Uterus (tissue), 2 donors: ENCODE data around the gene ADAMTS2.

Source experiments
- POLR2A ChIP-seq, 2 donors: fragments of 450-650 bp; IDR thresholded peaks; one replicate each; pipeline ENCODE4 v1.6.1; 2016; ENCODE audit warnings: antibody characterized with exemption in 2 of 2, mild to moderate bottlenecking in 1 of 2, moderate library complexity in 1 of 2
- TF ChIP-seq, protein P1 (sequence below), 4 experiments: fragments of 200-600 bp in 2 of 4; fragments of 450-650 bp in 2 of 4; sonication (generic) in 2 of 4; IDR thresholded peaks; one replicate each; pipeline ENCODE4 v1.5.1; 2016 to 2019; ENCODE audit warnings: antibody characterized with exemption in 4 of 4, mild to moderate bottlenecking in 2 of 4, moderate library complexity in 1 of 4

DNA sequence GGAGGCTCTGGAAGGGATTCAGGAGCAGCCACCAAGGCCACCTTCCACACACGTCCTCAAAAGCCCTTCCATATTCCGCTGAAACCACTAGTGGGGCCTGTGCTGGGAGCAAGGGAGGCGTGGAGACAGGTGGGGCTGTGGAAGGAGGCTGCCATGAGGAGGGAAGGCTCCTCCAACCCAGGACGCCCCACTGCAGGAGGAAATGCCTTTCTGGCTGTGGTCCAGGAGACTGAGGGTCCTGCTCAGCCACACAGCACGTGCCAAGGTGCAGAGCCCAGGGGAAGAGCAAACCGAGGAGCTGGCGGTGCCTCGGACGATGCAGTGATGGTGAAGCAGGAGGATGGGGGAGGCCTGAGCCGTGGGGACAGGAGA, 49.5 kb downstream of the ADAMTS2 start:
- TF ChIP-seq, protein P1, sequence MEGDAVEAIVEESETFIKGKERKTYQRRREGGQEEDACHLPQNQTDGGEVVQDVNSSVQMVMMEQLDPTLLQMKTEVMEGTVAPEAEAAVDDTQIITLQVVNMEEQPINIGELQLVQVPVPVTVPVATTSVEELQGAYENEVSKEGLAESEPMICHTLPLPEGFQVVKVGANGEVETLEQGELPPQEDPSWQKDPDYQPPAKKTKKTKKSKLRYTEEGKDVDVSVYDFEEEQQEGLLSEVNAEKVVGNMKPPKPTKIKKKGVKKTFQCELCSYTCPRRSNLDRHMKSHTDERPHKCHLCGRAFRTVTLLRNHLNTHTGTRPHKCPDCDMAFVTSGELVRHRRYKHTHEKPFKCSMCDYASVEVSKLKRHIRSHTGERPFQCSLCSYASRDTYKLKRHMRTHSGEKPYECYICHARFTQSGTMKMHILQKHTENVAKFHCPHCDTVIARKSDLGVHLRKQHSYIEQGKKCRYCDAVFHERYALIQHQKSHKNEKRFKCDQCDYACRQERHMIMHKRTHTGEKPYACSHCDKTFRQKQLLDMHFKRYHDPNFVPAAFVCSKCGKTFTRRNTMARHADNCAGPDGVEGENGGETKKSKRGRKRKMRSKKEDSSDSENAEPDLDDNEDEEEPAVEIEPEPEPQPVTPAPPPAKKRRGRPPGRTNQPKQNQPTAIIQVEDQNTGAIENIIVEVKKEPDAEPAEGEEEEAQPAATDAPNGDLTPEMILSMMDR (IDR thresholded peaks at IDR 0.05), result no peak
- no peak for TF ChIP-seq POLR2A (IDR thresholded peaks at IDR 0.05)
